ENCODE measurements around the gene INTS12.

INTS12 gene

GRCh38 chr4:105679186-105679585 is 29.3 kb downstream of the INTS12 start:
- DNase-seq: no peak

- no peak for DNase-seq
These were observed 30.8 kb downstream of the INTS12 start for GRCh38 chr4:105677709-105678108.

GRCh38 chr4:105674011-105674410 is 34.5 kb downstream of the INTS12 start:
- no peak for DNase-seq

- no peak for DNase-seq
These were observed 37.2 kb downstream of the INTS12 start for GRCh38 chr4:105671301-105671700.

GRCh38 chr4:105670684-105671083 is 37.8 kb downstream of the INTS12 start:
- no peak for DNase-seq

GRCh38 chr4:105666693-105667092 is 41.8 kb downstream of the INTS12 start:
- peak; percentile 13 for DNase-seq

GRCh38 chr4:105662935-105663675 is 45.4 kb downstream of the INTS12 start:
- DNase-seq: no peak

GRCh38 chr4:105661028-105661427 is 47.5 kb downstream of the INTS12 start:
- no peak for DNase-seq

GRCh38 chr4:105659190-105659589 is 49.3 kb downstream of the INTS12 start:
- DNase-seq: no peak

GRCh38 chr4:105657117-105657765 is 51.2 kb downstream of the INTS12 start:
- no peak for DNase-seq

GRCh38 chr4:105652286-105652888 is 56.1 kb downstream of the INTS12 start:
- DNase-seq: no peak

GRCh38 chr4:105651884-105652283 is 56.6 kb downstream of the INTS12 start:
- DNase-seq: no peak

GRCh38 chr4:105650190-105650589 is 58.3 kb downstream of the INTS12 start:
- DNase-seq: no peak

- no peak for DNase-seq
These were observed 63.0 kb downstream of the INTS12 start for GRCh38 chr4:105645440-105645839.

GRCh38 chr4:105644257-105644656 is 64.2 kb downstream of the INTS12 start:
- DNase-seq: no peak

GRCh38 chr4:105641845-105642244 is 66.6 kb downstream of the INTS12 start:
- DNase-seq: no peak

GRCh38 chr4:105637408-105638176 is 70.9 kb downstream of the INTS12 start:
- peak; percentile 24 for DNase-seq

- no peak for DNase-seq
These were observed 73.9 kb downstream of the INTS12 start for GRCh38 chr4:105634402-105635080.

- DNase-seq: no peak
These were observed 75.2 kb downstream of the INTS12 start for GRCh38 chr4:105633241-105633640.

All from fibroblast of upper back skin (primary cell).